GM15510 (cell line): ENCODE measurements around the gene NEK11.
A peak's percentile ranks its signal among the peaks of the same experiment; 100 is the strongest.

Experiments used
- POLR2A ChIP-seq: IDR thresholded peaks from 3 replicates; pipeline ENCODE4 v1.6.1; 2011; ENCODE audit warnings: borderline replicate concordance; ENCODE audit not compliant: insufficient read length; ENCODE audit errors: extremely low read depth

NEK11 gene

GRCh38 chr3:131026321-131027151 is at the start of gene NEK11, which contains the start of gene ASTE1:
Gene NEK11 (plus strand): TSS chr3:131026877. CDS start chr3:131029709, 2,832 bp downstream.
Gene ASTE1 (minus strand): TSS chr3:131026825. CDS start chr3:131025306, 1,519 bp downstream.
- TF ChIP-seq POLR2A: peak; percentile 72

GRCh38 chr3:130979117-130979516 is 47.6 kb upstream of the NEK11 start:
- TF ChIP-seq POLR2A: no peak

GRCh38 chr3:130981469-130981868 is 45.2 kb upstream of the NEK11 start:
- no peak for TF ChIP-seq POLR2A

- TF ChIP-seq POLR2A: no peak
Observed at GRCh38 chr3:130990282-130990681, 36.4 kb upstream of the NEK11 start.

- no peak for TF ChIP-seq POLR2A
Observed at GRCh38 chr3:130991126-130991525, 35.6 kb upstream of the NEK11 start.

- no peak for TF ChIP-seq POLR2A
Observed at GRCh38 chr3:130992344-130992743, 34.3 kb upstream of the NEK11 start.

- no peak for TF ChIP-seq POLR2A
Observed at GRCh38 chr3:130997289-130997688, 29.4 kb upstream of the NEK11 start.

GRCh38 chr3:131001071-131001470 is 25.6 kb upstream of the NEK11 start:
- no peak for TF ChIP-seq POLR2A

- no peak for TF ChIP-seq POLR2A
Observed at GRCh38 chr3:131004603-131005002, 22.1 kb upstream of the NEK11 start.

GRCh38 chr3:131007256-131007655 is 19.4 kb upstream of the NEK11 start:
- no peak for TF ChIP-seq POLR2A

- no peak for TF ChIP-seq POLR2A
Observed at GRCh38 chr3:131007782-131008181, 18.9 kb upstream of the NEK11 start.

GRCh38 chr3:131008326-131008725 is 18.4 kb upstream of the NEK11 start:
- no peak for TF ChIP-seq POLR2A

GRCh38 chr3:131009698-131010097 is 17.0 kb upstream of the NEK11 start:
- no peak for TF ChIP-seq POLR2A

GRCh38 chr3:131018970-131019369 is 7.7 kb upstream of the NEK11 start:
- no peak for TF ChIP-seq POLR2A

- no peak for TF ChIP-seq POLR2A
Observed at GRCh38 chr3:131020122-131020693, 6.5 kb upstream of the NEK11 start.

GRCh38 chr3:131025539-131025938 is 1.1 kb upstream of the NEK11 start:
- no peak for TF ChIP-seq POLR2A

GRCh38 chr3:131028844-131029243 is 2.2 kb downstream of the NEK11 start:
- no peak for TF ChIP-seq POLR2A

GRCh38 chr3:131031660-131032059 is 5.0 kb downstream of the NEK11 start:
- no peak for TF ChIP-seq POLR2A
